HUDEP-2 (cell line): Measurements from ENCODE around the gene PDE4D.
"Not testable (repeated sequence)": the region's sequence is repeated elsewhere in the genome, so short reads cannot be mapped to it uniquely, and the experiment has no call there.

Source experiments
- DNase-seq, 76 experiments: peaks; one replicate each; lab custom pipeline; 2025; ENCODE audit not compliant: unreplicated experiment in 76 of 76; lab: John Stamatoyannopoulos, UW

The PDE4D gene

DNA sequence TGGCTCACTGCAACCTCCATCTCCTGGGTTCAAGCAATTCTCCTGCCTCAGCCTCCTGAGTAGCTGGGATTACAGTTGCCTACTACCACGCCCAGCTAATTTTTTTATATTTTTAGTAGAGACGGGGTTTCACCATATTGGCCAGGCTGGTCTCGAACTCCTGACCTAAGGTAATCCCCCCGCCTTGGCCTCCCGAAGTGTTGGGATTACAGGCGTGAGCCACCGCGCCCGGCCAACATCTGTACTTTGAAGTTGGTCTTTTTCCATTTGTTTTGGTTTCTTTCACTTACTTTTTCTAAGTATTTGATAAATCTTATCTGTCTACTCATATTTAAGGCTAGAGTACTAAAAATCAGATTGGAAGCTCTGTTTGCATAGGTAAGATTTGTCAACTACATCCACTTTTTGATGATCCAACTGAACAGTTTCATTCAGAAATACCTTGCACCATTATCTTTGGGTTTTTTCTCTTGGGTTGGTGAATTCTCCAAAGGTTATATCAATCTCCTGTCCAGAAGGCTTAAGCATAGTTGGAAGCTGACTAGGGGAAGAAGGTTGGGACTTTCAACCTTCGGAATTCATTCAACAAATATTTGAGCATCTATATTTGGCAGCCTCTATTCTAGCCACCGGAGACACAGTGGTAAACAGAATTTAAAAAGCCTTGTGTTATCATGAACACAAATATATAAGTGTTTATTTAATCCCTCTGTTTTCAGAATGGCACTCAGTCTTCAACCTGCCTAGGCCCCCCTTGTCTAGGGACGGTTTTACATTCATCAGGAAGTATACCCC, 821.6 kb downstream of the PDE4D start:
- no peak for DNase-seq

DNA sequence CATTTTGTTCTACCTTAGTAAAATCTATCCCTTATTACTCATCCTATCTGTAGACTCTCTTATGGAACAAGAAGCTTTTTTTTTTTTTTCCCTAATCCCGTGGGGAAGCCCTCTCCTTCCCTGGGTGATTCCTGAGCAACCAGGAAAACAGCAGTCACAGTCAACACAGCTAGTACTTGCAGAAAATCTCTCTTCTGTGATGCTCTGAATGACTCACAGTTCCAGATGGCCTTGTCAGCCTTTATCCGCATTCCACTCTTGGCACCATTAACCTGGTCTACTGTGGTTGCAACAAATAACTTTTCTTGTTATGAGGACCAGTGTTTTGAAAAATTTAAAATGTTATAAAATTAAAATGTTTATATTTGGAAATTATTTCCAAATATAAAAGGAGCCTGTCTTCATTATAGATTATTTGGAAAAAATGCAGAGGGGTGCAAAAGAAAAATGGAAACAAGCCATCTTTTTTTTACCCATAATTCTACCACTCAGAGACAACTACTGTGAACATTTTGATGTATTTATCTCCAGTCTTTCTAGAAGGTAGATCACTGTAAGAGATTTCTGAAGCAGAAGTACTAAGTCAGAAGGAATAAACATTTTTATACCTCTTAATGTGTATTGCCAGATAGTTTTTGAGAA, 824.0 kb downstream of the PDE4D start:
- no peak for DNase-seq

DNA sequence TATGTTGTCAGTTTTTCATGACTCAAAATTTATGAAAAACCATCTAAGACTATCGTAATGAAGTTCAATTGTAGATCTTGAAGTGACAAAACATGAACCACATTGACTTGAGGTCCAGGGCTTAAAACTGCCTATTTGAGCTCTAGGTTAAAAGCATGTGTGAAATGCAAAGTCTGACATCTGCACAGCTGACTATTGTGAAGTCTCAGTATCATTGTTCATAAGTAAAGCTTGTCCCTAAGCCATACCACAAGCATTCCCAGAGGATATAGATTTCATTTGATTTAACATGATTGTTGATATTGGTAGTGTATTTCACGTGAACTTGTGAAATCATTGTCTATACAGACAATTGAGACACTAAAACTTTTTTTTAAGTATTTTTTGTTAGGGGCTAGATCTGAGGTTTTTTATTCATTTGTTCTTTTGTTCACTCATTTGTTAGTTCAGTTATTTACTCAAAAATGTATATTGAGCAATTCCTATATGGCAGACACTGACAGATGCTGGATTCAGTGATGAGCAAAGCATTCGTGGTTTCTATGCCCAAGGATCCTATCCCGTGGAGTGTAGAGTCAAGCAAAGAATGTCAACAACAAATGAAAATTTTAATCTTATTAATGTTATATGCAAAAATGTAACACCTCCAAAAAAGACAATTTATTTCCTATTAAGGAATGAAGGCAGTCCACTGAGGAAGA, 825.4 kb downstream of the PDE4D start:
- no peak for DNase-seq

DNA sequence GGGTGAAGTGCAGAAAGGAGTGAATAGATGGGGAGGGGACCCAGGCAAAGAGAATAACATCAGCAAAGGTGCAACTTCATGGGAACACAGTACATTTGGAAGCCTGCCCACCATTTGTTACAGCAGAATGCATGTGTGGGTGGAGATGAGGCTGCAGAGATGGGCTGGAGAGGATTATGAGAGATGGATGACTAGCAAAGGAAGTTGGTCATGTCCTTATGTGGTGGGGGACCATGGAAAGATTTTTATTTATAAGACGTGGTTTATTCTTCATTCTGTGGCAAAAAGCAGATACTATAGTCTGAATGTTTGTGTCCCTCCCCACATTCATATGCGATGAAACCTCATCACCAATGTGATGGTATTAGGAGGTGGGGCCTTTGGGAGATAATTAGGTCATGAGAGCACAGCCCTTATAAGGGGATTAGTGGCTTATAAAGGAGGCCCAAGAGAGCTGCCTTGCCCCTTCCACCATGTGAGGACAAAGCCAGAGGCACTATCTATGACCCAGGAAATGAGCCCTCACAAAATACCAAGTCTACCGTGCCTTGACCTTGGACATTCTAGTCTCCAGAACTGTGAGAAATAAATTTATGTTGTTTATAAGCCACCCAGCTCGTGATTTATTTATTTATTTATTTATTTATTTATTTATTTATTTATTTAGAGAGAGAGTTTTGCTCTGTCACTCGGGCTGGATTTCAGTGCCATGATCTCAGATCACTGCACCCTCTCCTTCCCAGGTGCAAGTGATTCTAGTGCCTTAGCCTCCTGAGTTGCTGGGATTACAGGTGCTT, 827.0 kb downstream of the PDE4D start:
- DNase-seq = no peak

DNA sequence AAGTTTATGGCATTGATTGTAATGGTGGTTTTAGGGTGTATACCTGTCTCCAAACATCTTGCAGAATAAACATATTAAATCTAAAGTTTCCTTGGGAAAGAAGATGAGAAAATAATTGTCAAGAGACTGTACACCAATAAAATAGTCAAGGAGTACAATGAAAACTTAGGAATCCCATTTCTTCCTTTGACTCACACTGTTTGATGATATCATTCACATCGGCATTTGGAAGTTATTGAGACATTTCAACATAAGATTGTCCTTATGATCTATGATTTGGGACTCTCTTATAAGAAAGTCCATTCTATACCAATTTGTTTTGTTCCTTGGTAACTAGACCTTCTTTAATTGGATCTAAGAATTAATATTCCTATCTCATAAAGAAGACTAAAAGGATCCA, 828.0 kb downstream of the PDE4D start:
- DNase-seq = no peak

DNA sequence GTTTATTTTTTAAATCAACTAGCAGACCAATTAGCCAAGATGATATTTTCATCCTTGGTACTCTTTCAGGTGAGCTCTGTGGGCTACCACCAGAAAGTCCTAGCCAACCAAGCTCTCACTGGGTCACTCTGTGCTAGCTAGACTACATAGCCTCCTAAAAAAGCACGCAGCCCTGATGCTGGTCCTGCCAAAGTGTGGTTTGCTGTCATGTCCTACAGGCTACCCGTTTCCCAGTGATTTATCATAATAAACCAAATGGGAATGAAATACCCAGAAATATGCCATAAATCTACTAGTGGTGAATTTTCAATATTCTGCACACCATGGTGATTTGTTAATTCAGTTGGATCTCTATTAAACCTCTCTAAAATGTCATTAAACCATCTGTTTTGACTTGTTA, 829.2 kb downstream of the PDE4D start:
- no peak for DNase-seq

DNA sequence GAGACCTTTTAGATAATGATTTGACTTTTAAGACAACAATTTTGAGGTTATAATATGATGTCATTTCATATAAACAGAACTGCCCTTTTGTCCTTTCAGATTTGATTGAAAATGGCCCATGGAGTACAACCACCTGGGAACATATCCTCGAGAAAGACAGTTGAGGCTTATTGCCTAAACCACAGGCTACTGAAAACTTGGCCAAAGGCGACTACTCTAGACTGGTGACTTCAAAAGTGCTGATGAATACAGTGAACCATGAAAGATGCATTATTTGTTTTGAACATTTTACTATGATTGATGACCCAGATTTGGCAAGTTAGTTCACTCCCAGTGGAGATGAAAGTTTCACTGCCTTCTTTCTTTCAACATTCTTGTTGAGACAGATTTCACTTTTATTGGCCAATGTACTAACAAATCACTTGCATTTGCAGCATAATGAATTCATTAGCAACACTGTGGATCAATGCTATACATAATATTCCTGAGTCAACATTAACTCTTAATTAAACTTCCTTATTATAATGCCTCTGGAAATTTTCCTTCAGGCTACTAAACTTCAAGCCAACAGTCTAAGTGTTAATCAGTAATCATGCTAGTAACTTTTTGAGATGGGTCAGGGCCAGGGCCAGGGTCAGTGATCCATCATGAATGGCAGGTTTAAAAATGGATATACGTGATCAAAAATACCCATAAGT, 830.4 kb downstream of the PDE4D start:
- DNase-seq = no peak

DNA sequence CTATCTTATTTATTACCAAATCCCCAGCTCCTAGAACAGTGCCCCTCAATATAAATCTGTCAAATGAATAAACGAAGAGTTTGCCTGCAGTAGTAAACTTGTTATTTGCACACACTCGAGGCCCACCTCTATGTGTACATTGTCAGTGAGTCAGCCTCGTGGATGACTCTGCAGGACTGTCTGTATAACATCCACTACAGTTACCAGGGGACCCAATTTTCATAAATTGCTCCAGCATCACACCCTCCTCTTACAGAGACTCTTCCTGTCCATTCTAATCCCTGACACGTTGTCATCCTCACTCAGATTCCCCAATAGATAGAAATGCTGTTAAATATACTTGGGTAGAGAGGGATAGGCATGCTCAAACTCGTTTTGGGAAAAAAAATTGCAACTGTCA, 832.1 kb downstream of the PDE4D start:
- DNase-seq = no peak

DNA sequence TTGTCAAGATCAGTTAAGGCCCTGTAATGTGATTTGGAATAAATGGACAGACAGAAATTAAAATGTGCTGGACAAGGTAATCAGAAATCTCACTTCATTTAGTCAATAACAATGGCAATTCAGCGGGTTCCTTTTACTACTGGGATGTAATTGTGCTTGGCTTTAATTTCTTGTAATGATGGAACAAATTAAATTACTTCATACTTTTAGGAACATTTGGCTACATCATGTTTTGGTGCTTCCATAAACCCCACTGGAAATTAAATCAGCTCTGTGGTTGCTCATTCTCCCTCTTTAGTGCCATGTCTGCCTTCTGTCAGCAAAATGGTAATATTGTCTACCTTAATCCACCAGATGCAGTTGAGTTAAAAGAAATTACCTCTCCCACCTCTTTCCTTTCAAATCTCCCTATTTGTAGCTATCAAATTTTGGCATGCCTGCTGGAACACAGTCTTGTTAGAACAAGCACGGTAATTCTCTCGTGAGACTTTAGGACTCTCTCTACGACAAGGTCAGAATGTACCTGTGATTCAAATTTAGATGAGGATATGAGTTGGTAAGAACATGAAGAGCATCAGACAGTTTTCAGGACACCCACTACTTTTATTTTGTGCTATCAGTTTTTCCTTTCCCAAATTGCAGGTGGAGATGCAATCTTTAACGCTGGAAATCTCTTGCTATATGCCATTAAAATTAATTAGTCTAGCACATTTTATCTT, 834.4 kb downstream of the PDE4D start:
- DNase-seq = no peak

DNA sequence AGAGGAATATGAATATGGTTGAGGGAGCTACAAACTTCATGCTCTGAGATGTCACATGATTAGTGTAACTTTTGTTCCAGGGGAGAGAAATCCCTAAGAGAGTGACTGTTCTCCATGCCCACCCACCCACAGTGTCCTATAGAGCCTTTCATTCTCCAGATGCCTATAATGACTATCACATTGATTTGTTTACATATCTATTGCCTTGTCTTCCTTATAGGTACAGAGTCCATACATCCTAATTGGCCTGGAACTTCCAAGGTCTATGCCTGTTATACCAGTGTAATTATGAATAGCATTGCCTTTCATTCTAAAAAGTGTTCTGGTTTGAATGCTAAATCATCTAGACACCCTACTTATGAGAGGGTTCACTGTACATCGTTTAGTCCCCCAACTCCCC, 835.3 kb downstream of the PDE4D start:
- no peak for DNase-seq

DNA sequence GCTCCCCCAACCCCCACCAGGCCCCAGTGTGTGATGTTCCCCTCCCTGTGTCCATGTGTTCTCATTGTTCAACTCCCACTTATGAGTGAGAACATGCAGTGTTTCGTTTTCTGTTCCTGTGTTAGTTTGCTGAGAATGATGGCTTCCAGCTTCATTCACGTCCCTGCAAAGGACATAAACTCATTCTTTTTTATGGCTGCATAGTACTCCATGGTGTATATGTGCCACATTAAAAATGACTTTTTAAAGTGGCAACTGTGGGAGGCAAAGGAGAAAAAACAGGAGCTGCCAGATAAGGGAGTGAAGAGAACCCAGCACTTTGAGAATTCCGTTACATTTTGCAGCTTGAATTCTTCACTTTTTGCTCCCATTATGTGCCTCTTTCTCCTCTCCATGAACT, 836.9 kb downstream of the PDE4D start:
- not testable (repeated sequence) for DNase-seq

DNA sequence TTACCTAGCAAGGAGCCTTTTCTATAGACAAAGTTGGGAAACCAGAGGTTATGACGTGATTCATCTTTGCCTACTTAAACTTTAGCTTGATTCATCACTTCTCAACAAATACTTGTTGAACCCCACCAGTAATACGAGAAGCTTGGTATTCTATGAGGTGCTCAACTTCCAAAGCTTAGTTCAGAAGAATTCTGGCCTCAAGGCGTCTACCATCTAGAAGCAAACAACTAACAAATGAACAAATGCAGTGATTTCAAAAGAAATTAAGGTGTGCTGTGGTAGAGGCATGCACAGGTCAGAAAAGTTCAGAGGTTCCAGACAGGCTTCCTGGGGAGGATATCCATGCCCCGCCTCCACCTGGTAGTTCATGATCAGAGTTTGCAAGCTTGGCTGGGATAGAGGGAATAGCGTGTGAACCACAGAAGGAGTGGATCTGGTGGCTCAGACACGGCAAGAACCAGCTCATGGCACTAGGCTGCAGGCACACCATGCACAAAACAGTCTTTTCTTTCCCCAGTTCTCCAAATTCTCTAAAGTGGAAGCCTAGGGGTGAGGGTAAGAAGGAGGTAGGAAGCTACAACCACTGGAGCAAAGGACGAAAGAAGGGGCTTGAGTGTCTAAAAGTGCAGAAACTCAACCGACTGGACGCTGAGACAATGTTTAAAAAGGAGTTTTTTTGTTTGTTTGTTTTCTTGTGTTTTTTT, 837.6 kb downstream of the PDE4D start:
- DNase-seq = no peak

DNA sequence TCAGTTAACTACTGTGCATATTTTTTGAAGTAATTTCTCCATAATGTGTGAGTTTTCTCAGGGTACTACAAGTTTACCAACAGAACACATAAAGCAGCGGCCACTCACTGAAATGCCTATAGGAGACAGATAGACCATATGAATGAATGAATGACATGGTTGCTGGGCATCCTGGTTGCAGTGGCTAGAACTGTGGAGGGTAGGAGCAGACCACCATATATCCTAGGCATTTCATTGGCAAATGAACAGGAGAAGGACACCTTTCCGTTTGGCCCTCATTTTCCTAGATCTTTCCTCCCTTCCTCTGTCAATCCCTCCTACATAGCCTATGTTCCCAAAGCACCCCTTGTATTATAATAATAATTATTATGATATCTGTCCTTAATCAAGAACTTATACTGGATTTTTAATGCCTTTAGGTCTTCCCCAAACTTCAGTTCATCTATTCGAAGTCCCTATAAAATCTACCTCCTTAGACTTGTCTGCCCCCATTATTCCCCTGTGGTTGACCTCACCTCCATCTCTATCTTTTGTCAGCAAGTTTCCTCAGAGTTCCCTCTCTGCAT, 838.5 kb downstream of the PDE4D start:
- DNase-seq = no peak

DNA sequence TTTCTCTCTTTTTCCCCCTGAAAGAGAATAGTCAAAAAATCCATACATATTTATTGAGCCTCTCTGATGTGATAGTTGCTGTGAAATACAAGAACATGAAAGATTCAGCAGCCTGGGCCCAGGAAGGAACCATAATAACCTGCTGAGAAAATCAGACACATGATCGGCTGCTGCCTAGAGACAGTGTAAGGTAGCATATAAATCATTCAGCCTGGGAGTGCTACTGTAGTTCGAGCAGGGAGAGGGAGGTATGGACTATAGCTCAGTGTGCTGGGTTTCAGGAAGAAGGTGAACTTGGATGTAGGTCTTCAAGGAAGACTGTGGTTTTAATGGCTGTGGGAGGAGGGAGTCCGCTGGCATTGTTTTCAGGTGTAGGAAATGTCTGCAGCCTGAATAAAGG, 841.6 kb downstream of the PDE4D start:
- no peak for DNase-seq

DNA sequence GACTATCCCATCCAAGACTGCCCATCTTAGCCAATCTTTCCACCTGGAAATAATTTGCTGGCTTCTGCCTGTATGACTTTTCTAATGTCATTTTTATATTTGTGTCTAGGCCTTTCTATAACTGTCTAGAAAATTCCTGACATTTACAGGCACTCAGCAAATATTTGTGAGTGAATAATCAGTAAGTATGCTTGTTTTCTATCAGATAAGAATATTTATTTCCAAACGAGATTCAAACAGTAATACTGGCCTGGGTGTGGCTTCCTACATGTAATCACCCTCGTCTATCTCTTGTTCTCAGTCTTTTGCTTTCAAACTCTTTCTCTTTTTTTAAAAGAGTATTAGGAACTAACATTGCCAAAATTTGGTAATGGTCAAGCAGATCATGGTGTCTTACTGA, 844.4 kb downstream of the PDE4D start:
- DNase-seq = no peak

DNA sequence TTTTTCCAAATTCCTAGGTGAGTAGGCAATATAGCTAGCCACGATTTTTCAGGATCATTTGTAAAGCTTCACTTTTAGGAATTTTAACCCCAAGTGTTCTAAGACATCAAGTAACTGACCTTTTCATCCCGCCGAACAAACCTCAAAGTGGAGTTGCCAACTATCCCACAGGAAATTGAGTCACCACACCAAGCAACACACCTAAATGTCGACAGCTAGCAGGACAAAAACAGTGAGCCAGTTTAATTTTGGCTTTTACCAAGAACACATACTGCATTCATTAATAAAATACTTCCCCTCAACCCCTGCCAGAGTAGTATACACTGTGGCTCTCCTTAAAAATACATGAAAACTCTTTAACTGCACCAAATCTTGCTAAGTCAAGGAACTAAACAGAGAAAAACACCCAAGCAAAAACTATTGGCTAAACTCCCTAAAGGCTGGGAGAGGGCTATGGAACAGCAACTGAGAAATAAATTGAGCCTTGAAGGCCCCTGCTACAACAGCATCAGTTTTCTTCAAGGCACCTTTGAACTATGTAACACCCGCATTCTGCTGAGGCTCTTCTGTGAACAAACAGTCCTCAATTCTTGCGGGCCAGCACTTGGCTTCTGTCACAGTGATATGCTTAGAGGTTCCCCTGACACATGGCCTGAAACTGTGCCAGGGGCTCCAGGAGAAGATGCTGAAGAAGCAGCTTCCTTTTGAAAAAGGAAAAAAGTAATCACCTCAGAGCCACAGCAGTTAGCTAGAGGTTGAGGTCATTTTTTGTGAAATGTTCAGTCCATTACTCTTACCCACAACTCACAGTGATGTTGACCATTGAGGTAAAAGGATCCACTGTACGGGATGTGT, 851.1 kb downstream of the PDE4D start:
- DNase-seq = no peak

DNA sequence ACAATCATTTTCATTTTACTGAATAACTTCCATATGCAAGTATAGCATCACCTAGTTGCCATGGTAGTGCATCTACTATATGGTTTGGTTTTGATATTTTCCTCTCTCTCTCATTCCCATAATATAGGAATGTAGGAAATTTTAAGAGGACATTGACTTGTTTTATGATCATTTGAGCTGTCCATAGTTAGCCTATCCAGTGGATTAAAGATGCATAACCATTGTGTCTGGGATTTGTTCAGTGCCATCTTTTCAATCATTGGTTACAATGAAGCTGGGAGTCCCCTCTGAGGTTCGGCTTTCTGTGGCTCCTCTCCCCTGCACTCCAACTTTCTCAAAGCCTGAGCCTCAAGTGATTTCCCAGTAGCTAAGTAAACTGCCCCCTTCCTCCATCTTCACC, 852.2 kb downstream of the PDE4D start:
- DNase-seq = no peak

DNA sequence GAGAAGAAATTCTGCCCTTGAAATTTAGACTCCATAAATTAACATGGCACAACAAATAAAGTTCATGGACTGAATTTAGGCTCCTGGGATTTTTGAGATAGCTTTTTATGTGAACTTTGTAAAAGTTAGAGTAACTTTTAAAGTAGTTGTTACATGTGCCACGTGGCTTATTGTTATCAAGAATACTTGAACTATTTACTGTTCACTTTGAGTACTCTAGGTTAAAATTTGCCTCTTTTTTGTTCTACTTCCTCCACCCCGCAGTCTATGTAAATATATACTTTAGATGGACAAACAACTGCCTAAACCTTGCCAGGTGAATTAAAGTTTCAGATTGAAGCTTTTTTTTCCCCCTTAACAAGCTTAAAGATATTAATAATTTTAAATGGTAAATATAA, 852.7 kb downstream of the PDE4D start:
- no peak for DNase-seq
